NCI-H510A (cell line): Measurements from ENCODE around the gene SREBF2.

ENCODE experiments used
- DNase-seq: peaks from one replicate; lab custom pipeline; 2025; lab: John Stamatoyannopoulos, UW

Gene SREBF2

DNA sequence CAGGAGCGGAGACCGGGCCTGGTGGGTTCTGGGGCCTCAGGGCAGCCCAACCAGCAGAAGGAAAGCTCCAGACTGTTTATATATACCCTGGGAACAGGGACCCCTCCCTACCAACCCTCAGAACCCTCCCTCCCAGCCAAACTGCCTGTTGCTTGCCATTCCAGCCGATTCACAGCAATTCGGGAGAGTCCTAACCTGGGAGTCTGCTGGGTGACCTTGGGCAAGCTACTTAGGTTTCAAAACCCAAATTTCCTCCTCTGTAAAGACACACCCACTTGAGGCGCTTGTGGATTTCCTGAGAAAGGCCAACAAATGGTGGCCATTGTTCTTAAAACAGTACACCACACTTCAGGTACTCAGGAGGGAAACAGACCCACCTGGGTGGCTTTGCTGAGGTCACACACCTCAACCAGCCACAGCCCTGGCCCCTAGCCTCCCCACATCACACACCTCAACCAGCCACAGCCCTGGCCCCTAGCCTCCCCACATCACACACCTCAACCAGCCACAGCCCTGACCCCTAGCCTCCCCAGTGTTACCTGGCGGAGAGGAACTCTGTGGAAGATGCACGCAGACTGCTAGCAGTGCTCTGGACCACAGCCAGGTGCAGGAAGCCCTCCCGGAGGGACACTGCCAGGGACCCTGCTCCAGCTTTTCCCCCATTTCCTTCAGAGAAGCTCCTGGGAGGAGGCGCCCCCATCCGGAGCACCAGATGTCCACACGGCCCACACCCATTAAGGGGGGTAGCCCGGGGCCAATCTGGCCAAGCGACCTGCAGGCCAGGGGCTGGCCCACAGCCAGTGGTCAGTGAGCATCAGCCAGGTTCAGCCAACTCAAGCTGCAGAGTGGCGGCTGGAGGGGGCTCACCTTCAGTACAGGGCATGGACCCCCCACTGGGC lies 75.8 kb downstream of the SREBF2 start:
- DNase-seq: no peak

GRCh38 chr22:41909310-41910049 lies 76.6 kb downstream of the SREBF2 start:
- DNase-seq: no peak

- DNase-seq: no peak
These were observed 77.4 kb downstream of the SREBF2 start for GRCh38 chr22:41910050-41911000.

DNA sequence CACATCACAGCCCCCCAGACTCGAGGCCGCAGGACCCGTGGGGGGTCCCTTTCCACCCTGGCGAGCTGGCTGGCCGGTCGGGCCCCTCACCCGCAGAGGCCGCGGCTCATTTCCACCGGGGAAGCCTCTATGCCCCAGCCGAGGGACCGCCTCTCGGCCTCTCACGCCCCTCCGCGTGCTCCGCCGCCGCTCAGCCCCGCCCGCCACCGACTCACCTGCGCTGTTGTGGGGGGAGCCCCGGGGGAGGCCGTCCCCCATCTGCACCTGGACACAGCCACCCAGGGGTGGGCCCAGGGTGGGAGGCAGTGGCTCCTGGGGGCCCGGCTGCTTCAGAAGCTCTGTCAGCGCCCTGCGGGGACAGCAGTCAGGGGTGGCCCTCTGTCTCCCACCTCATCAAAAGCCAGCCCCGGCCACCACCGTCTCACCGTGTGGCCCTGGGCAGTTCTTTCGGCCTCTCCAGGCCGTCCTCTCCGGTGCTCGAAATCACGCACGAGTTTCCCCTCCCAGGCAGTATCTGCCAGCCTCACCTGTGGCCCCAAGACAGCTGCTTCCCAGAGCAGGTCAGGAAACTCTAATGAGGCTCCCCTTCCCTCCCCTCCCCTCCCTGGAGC lies 78.2 kb downstream of the SREBF2 start:
- no peak for DNase-seq

GRCh38 chr22:41912338-41913039 lies 79.6 kb downstream of the SREBF2 start:
- no peak for DNase-seq

DNA sequence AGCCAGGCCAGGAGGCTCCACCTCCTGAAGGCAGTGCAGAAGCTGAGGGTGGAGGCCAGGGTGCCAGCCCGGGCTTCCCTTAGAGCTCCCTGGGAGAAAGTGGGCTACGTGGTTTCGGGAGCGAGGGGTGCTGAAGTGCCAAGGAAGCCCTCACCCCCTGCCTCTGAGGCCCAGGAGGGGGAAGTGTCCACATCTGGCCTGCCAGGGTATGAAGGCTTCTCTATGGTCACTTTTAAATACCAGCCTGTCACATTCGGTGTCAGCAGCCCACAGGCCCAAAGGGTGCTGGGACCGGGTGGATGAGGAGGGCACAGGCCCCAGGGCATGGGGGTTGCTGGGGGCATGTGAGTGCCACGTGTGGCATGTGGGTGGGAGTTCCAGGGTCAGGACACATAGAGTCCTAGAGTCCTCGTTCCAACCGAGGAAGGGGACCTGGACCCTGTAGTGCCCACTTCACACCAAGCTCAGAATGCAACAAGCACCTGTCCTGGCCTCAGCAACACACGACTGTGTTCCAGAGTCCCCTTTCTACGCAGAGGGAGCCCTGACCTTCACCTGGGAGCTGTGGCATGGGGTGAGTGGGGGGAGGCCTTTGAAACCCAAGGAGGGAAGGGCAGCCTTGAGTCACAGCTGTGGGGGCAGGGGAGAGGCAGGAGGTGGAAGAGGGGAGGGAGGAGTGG lies 80.3 kb downstream of the SREBF2 start:
- no peak for DNase-seq

- DNase-seq: no peak
These were observed 81.1 kb downstream of the SREBF2 start for GRCh38 chr22:41913842-41914534.

DNA sequence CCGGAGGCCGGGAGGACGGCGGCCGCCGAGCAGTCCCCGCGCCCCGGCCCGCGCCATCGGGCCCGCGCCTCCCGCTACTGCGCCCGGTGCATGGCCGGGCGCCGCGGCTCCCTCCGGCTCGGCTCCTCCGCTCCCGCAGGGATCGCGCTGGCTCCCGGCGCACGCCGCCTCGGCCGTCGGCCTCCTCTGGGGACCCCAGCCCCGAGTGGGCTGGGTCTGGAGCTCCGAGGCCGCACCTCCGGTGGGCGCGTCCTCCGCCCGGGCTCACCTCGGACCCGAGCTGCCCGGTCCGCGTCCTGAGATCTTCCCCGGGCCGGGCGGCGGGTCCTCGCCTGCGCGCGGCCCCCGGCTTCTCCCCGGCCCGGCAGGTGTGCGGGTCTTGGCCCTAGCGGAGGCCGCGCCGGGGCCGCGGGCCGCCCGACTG lies 81.7 kb downstream of the SREBF2 start:
- DNase-seq: no peak

- no peak for DNase-seq
These were observed 82.3 kb downstream of the SREBF2 start, which contains the start of gene SHISA8 for GRCh38 chr22:41915035-41915785. TSS of gene SHISA8 (minus strand) at chr22:41915074. CDS start at chr22:41914667, 407 bp downstream.

GRCh38 chr22:41915786-41916493 lies 83.0 kb downstream of the SREBF2 start:
- DNase-seq: no peak

GRCh38 chr22:41916745-41917358 lies 83.9 kb downstream of the SREBF2 start:
- no peak for DNase-seq

DNA sequence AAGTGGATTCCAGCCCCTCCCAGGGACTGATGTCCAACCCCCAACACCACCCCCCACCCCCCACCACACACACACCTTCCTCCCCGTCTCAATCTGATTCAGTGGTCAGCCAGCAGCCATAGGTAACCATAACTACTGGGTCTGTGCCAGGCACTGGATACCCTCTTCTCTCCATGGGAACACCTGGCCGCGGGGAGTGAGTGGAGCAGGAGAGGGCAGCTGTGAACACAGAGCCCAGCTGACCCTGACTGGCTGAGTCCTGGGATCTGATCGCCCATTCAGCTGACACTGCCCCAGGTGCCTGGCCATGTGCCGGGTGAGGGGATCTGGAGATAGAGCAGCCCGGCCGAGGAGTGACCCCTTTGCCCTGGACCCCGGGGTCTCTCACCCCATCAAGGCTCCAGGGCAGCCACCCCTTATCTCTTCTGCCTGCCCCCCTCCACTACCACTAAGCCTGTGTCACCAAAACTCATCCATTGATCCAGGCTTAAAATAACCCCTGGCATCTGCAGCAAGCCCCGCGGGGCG lies 84.5 kb downstream of the SREBF2 start:
- peak; percentile 44 for DNase-seq

GRCh38 chr22:41917903-41918791 lies 85.2 kb downstream of the SREBF2 start:
- DNase-seq: no peak

DNA sequence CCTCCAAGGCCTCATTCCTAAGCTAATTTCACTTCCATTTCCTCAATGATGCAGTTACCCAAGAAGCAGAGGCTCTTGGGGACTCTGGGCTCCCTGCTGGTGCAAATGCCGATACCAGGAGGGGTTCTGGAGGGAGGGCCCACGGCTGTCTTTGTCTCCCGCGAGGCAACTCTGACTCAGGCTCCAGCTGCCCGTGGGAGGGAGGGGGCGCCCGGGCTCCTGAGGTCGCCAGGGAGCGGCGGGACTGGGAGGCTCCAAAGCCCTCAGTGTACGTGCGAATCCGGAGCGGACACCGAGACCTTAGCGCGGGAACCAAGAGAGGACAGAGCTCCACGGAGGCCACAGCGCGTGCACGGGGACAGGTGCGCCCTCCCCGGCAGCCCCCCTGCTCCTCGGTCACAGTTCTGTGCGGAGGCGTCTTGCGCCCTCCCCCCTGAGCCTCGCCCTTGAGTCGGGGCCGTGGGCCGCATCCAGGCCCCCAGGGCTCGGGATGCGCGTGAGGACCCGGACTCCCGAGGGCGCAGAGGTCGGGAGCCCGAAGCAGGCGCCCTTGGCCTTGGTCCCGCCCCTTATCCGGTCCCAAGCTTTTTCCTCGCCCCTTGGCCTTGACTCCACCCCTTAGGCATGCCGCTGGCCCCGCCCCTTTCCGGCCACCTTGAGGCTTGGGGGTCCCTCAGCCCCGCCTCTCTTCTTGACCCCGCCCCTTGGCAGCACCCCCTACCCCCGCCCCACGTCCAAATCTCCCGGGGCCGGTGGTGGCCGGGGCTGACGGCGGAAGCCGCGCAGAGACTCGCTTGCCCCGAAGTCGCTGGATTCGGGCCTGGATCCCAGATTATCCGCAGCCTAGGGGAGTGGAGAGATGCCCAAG lies 86.7 kb downstream of the SREBF2 start:
- DNase-seq: no peak

DNA sequence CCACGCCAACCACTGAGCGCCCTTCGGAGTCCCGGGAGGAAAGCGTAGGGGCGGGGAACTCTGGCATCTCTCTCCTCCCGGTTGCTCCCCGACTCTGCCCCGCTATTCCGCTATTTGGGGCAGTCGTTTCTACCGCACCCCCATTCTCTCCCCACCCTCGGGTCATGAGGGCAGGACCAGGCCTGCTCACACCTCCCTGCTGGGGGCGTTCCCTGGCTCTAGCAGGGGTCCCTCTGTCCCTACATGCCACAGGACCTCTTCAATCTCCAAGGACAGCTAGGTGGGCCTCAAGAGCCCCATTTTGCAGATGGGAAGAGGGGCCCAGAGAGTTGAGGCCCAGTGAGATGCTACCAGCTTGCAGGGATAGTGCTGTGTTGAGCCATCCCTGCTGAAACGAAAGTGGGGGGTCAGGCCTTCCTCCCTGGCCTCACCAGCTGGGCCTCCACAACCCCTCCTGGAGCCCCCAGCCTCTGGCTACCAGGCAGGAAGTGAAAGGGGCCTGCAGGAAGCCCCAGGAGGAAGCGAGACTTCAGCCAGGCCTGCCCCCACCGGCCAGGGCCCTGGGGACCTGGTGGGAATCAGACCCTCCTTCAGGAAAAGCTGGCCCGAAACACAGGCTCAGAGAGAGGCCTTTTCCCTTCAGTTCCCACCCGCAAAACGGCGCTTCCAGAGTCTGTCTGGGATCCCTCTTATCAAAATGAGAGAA lies 87.5 kb downstream of the SREBF2 start:
- no peak for DNase-seq
